ENCODE measurements around the gene NUP153.

The NUP153 gene

DNA sequence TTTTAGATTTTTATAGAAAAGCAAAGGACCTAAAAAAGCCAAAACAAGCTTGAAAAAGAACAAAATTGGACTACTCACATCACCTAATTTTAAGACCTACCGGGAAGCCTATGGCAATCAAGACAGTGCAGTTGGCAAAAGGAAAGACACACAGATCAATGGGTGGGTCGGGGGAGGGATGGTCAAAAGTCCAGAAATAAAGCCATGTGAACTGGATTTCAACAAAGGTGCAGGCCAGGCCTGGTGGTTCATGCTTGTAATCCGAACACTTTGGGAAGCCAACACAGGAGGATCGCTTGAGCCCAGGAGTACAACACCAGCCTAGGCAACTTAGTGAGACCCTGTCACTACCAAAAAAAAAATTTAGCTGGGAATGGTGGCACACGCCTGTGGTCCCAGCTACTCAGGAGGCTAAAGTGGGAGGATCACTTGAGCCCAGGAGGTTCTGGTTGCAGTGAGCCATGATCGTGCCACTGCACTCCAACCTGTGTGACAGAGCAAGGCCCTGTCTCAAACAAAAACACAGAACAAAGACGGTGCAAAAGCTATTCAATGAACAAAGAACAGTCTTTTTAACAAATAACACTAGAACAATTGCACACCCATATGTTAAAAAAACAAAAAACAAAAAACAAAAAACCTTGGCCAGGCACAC, 34.5 kb downstream of the NUP153 start:
- H4K20me1 ChIP-seq (ENCODE audit: insufficient read depth, low read length, poor library complexity, severe bottlenecking) = peaks cover 43% of the 10 kb centered on the region
- H3K27me3 ChIP-seq (ENCODE audit: insufficient read depth, low read length, poor library complexity, severe bottlenecking) = no peaks in the 10 kb centered on the region
- no peak overlapping the region for H3K4me3 ChIP-seq (ENCODE audit: low read length, poor library complexity, severe bottlenecking)
- peaks cover 82% of the 10 kb centered on the region for H3K36me3 ChIP-seq (ENCODE audit: insufficient read depth, low read length)
- no peak overlapping the region for H3K9ac ChIP-seq (ENCODE audit: low read depth, low read length, poor library complexity, severe bottlenecking)
- H3K4me2 ChIP-seq (ENCODE audit: low read depth, low read length, poor library complexity, severe bottlenecking) = no peak overlapping the region
- no peaks in the 10 kb centered on the region for H3F3A ChIP-seq (ENCODE audit: low read depth)
- H3K9me3 ChIP-seq (ENCODE audit: insufficient read depth, low read depth, low read length) = no peaks in the 10 kb centered on the region
- peaks cover 53% of the 10 kb centered on the region for H3K79me2 ChIP-seq (ENCODE audit: insufficient read depth, low read length)
- no peak for TF ChIP-seq EZH2phosphoT487 (IDR thresholded peaks at IDR 0.05; ENCODE audit: borderline replicate concordance)
- TF ChIP-seq, protein P1, sequence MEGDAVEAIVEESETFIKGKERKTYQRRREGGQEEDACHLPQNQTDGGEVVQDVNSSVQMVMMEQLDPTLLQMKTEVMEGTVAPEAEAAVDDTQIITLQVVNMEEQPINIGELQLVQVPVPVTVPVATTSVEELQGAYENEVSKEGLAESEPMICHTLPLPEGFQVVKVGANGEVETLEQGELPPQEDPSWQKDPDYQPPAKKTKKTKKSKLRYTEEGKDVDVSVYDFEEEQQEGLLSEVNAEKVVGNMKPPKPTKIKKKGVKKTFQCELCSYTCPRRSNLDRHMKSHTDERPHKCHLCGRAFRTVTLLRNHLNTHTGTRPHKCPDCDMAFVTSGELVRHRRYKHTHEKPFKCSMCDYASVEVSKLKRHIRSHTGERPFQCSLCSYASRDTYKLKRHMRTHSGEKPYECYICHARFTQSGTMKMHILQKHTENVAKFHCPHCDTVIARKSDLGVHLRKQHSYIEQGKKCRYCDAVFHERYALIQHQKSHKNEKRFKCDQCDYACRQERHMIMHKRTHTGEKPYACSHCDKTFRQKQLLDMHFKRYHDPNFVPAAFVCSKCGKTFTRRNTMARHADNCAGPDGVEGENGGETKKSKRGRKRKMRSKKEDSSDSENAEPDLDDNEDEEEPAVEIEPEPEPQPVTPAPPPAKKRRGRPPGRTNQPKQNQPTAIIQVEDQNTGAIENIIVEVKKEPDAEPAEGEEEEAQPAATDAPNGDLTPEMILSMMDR (conservative IDR thresholded peaks at IDR 0.05; ENCODE audit: low read length) = no peak
- H3K9me2 ChIP-seq (replicated peaks; ENCODE audit: low read depth, low read length) = no peaks in the 10 kb centered on the region
- H2AFZ ChIP-seq (ENCODE audit: low read length) = no peak overlapping the region
- H3K4me1 ChIP-seq (ENCODE audit: insufficient read depth, low read length, poor library complexity, severe bottlenecking) = no peaks in the 10 kb centered on the region

DNA sequence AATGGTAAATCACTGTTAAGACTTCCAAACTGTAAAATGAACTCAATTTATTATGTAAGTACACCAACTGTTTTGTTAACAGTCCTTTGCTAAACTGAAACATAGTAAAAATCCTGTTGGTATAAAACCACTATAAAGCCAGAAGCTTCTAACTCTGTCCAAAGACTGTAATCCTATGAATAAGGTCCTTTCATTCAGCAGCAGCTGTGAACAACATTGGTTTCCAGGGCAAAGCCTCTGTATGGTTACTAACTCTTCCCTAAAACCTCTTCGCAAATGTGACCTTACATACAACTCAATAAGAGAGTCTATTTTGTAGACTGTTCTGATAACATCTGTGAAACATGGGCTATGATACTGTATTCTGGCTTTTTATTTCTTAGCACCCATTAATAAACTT, 40.1 kb downstream of the NUP153 start:
- Histone ChIP-seq H2AFZ (ENCODE audit: low read length) (no peak overlapping the region), H3K4me1 (ENCODE audit: insufficient read depth, low read length, poor library complexity, severe bottlenecking) (no peaks in the 10 kb centered on the region), H3K27me3 (ENCODE audit: insufficient read depth, low read length, poor library complexity, severe bottlenecking) (no peaks in the 10 kb centered on the region), H3K9me2 (replicated peaks; ENCODE audit: low read depth, low read length) (no peaks in the 10 kb centered on the region), H3F3A (ENCODE audit: low read depth) (no peaks in the 10 kb centered on the region), H3K9me3 (ENCODE audit: insufficient read depth, low read depth, low read length) (no peaks in the 10 kb centered on the region), H3K79me2 (ENCODE audit: insufficient read depth, low read length) (peaks cover 9% of the 10 kb centered on the region), H4K20me1 (ENCODE audit: insufficient read depth, low read length, poor library complexity, severe bottlenecking) (peaks cover 26% of the 10 kb centered on the region), H3K9ac (ENCODE audit: low read depth, low read length, poor library complexity, severe bottlenecking) (no peak overlapping the region), H3K36me3 (ENCODE audit: insufficient read depth, low read length) (peaks cover 95% of the 10 kb centered on the region), H3K4me3 (ENCODE audit: low read length, poor library complexity, severe bottlenecking) (no peak overlapping the region), H3K4me2 (ENCODE audit: low read depth, low read length, poor library complexity, severe bottlenecking) (no peak overlapping the region)
- TF ChIP-seq, protein P1 (conservative IDR thresholded peaks at IDR 0.05; ENCODE audit: low read length) = no peak
- no peak for TF ChIP-seq EZH2phosphoT487 (IDR thresholded peaks at IDR 0.05; ENCODE audit: borderline replicate concordance)

DNA sequence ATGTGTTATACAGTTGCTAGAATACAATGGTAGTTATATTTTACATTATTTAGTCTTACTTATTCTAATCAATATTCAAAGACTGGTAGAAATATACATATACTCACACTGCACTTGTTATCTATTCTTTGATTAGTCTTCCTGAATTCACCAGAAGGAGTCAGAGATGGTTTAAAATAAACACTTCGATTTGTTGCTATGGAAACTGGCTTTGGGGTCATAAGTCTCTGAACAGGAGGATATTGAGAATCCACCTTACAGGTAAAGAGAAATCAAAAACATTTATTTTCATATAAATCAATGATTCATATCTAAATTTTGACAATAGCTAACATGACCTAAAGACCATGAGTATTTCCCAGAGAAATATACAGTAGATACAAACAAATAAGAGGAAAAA, 41.6 kb downstream of the NUP153 start:
- no peaks in the 10 kb centered on the region for H3K9me3 ChIP-seq (ENCODE audit: insufficient read depth, low read depth, low read length)
- H3K4me2 ChIP-seq (ENCODE audit: low read depth, low read length, poor library complexity, severe bottlenecking) = no peak overlapping the region
- no peak overlapping the region for H3K4me3 ChIP-seq (ENCODE audit: low read length, poor library complexity, severe bottlenecking)
- H3K9ac ChIP-seq (ENCODE audit: low read depth, low read length, poor library complexity, severe bottlenecking) = no peak overlapping the region
- no peaks in the 10 kb centered on the region for H3F3A ChIP-seq (ENCODE audit: low read depth)
- peaks cover 97% of the 10 kb centered on the region for H3K36me3 ChIP-seq (ENCODE audit: insufficient read depth, low read length)
- no peak overlapping the region for H2AFZ ChIP-seq (ENCODE audit: low read length)
- H4K20me1 ChIP-seq (ENCODE audit: insufficient read depth, low read length, poor library complexity, severe bottlenecking) = peaks cover 22% of the 10 kb centered on the region
- no peak for TF ChIP-seq EZH2phosphoT487 (IDR thresholded peaks at IDR 0.05; ENCODE audit: borderline replicate concordance)
- TF ChIP-seq, protein P1 (conservative IDR thresholded peaks at IDR 0.05; ENCODE audit: low read length) = no peak
- peaks cover 6% of the 10 kb centered on the region for H3K79me2 ChIP-seq (ENCODE audit: insufficient read depth, low read length)
- no peaks in the 10 kb centered on the region for H3K27me3 ChIP-seq (ENCODE audit: insufficient read depth, low read length, poor library complexity, severe bottlenecking)
- H3K9me2 ChIP-seq (replicated peaks; ENCODE audit: low read depth, low read length) = no peaks in the 10 kb centered on the region
- H3K4me1 ChIP-seq (ENCODE audit: insufficient read depth, low read length, poor library complexity, severe bottlenecking) = no peaks in the 10 kb centered on the region
